Trophoblast cell (in vitro differentiated cells and primary cell): Measurements from ENCODE around the gene CACNA2D3.
A peak's percentile ranks its signal among the peaks of the same experiment; 100 is the strongest.

ENCODE experiments used
- DNase-seq, 2 donors: peaks; one replicate each; pipeline ENCODE4 v3.0.0-alpha.2; 2016
- H2AFZ ChIP-seq: 2 replicates; pipeline ENCODE4 v1.6.1; 2013; ENCODE audit warnings: low read length, moderate library complexity, mild to moderate bottlenecking; ENCODE audit not compliant: insufficient read depth, poor library complexity
- H2AK5ac ChIP-seq: 2 replicates; pipeline ENCODE4 v1.6.1; 2013; ENCODE audit warnings: mild to moderate bottlenecking, low read length
- H2BK120ac ChIP-seq: 2 replicates; pipeline ENCODE4 v1.6.1; 2013; ENCODE audit warnings: low read length, mild to moderate bottlenecking, moderate library complexity; ENCODE audit not compliant: insufficient read depth, poor library complexity
- H2BK12ac ChIP-seq: 2 replicates; pipeline ENCODE4 v1.6.1; 2013; ENCODE audit warnings: mild to moderate bottlenecking, low read length, moderate library complexity
- H2BK5ac ChIP-seq: 2 replicates; pipeline ENCODE4 v1.6.1; 2013; ENCODE audit warnings: low read length, low read depth, moderate library complexity, mild to moderate bottlenecking; ENCODE audit not compliant: poor library complexity
- H3K14ac ChIP-seq: 2 replicates; pipeline ENCODE4 v1.6.1; 2013; ENCODE audit warnings: mild to moderate bottlenecking, low read length
- H3K18ac ChIP-seq: 2 replicates; pipeline ENCODE4 v1.6.1; 2013; ENCODE audit warnings: mild to moderate bottlenecking, low read length
- H3K23ac ChIP-seq: 2 replicates; pipeline ENCODE4 v1.6.1; 2013; ENCODE audit warnings: low read length
- H3K27ac ChIP-seq: 2 replicates; pipeline ENCODE4 v1.5.1; 2013; ENCODE audit warnings: low read depth, mild to moderate bottlenecking, inconsistent platforms, low read length, moderate library complexity
- H3K27me3 ChIP-seq: 2 replicates; pipeline ENCODE4 v1.6.1; 2013; ENCODE audit warnings: inconsistent platforms, mild to moderate bottlenecking, low read length, moderate library complexity; ENCODE audit not compliant: insufficient read depth
- H3K36me3 ChIP-seq, 2 experiments: 1 replicate in 1 of 2; 2 replicates in 1 of 2; pipeline ENCODE4 v1.6.1; 2013; ENCODE audit warnings: low read length in 2 of 2, mild to moderate bottlenecking in 2 of 2, moderate library complexity in 1 of 2; ENCODE audit not compliant: insufficient read depth in 2 of 2, control insufficient read depth in 1 of 2
- H3K4ac ChIP-seq: 2 replicates; pipeline ENCODE4 v1.6.1; 2013; ENCODE audit warnings: low read depth, mild to moderate bottlenecking, low read length, moderate library complexity
- H3K4me1 ChIP-seq, 2 experiments: 1 replicate in 1 of 2; 2 replicates in 1 of 2; pipeline ENCODE4 v1.6.1; 2013; ENCODE audit warnings: low read length in 2 of 2, mild to moderate bottlenecking in 2 of 2, moderate library complexity in 1 of 2; ENCODE audit not compliant: insufficient read depth in 2 of 2, control insufficient read depth in 1 of 2
- H3K4me2 ChIP-seq: 2 replicates; pipeline ENCODE4 v1.6.1; 2013; ENCODE audit warnings: inconsistent platforms, mild to moderate bottlenecking, low read length, moderate library complexity
- H3K4me3 ChIP-seq: 2 replicates; pipeline ENCODE4 v1.5.1; 2013; ENCODE audit warnings: mild to moderate bottlenecking, low read depth, low read length, inconsistent platforms
- H3K79me1 ChIP-seq: one replicate; pipeline ENCODE4 v1.6.1; 2013; ENCODE audit warnings: low read length
- H3K79me2 ChIP-seq: 2 replicates; pipeline ENCODE4 v1.6.1; 2013; ENCODE audit warnings: low read length, mild to moderate bottlenecking; ENCODE audit not compliant: control insufficient read depth, insufficient read depth, poor library complexity
- H3K9ac ChIP-seq: 2 replicates; pipeline ENCODE4 v1.6.1; 2013; ENCODE audit warnings: mild to moderate bottlenecking, low read length
- H3K9me3 ChIP-seq: 2 replicates; pipeline ENCODE4 v1.6.1; 2013; ENCODE audit warnings: low read depth, mild to moderate bottlenecking, control low read depth, inconsistent platforms, low read length; ENCODE audit not compliant: insufficient read depth
- H4K12ac ChIP-seq: 2 replicates; pipeline ENCODE4 v1.6.1; 2013; ENCODE audit warnings: low read depth, mild to moderate bottlenecking, low read length, moderate library complexity
- H4K8ac ChIP-seq: 2 replicates; pipeline ENCODE4 v1.6.1; 2013; ENCODE audit warnings: low read depth, mild to moderate bottlenecking, low read length, moderate library complexity
- H4K91ac ChIP-seq: one replicate; pipeline ENCODE4 v1.6.1; 2013; ENCODE audit warnings: low read depth, mild to moderate bottlenecking, low read length, moderate library complexity
- WGBS: extraction: QIAGEN DNeasy Blood & Tissue Kit; methylation state at CpG from one replicate; pipeline ENCODE4 v1.1.7; 2013; ENCODE audit warnings: missing lambda C conversion rate; ENCODE audit not compliant: insufficient read length, insufficient coverage; ENCODE audit errors: extremely low coverage; 5-methylcytosine and 5-hydroxymethylcytosine counted together

The CACNA2D3 gene

DNA sequence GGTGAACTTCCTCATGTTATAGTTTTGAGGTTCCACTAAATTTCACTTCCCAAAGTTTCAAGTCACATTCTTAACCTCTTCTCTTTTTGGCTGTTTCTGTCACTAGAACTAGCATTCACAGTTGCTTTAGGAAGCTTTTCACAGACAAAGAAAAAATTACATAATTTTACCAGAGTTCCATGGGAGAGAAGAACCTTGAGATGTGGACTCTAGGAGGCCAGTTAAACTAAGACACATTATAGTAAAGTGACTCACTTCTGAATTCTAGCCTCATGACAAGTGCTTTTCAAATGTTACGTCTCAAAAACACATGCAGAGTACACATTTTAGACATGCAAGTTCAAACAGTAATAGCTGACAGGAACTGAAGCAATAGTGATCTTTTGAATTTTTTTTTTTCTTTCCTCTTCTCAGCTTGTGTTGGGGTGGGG is 845.4 kb downstream of the CACNA2D3 start:
- Histone ChIP-seq H3K4me1 (peaks cover 3 to 7% of the 10 kb centered on the region in 2 experiments), H3K27ac (no peak overlapping the region), H3K4ac (no peak overlapping the region), H2BK12ac (no peak overlapping the region), H3K9me3 (no peaks in the 10 kb centered on the region), H3K4me3 (no peak overlapping the region), H3K36me3 (no peaks in the 10 kb centered on the region), H4K12ac (no peak overlapping the region), H2BK5ac (no peak overlapping the region), H4K8ac (no peak overlapping the region), H3K79me2 (no peaks in the 10 kb centered on the region), H3K9ac (no peak overlapping the region), H3K79me1 (peaks cover 8% of the 10 kb centered on the region), H3K23ac (no peak overlapping the region), H3K4me2 (no peak overlapping the region), H3K14ac (no peak overlapping the region), H2AK5ac (no peak overlapping the region), H4K91ac (no peak overlapping the region), H3K18ac (no peak overlapping the region), H2AFZ (no peak overlapping the region), H3K27me3 (no peaks in the 10 kb centered on the region), H2BK120ac (no peak overlapping the region)
- no CpG with 5 or more reads among the region's 1 CpG for WGBS
- peak; percentile 35 to 78 for DNase-seq

GRCh38 chr3:54968546-54969172 is 846.3 kb downstream of the CACNA2D3 start:
- Histone ChIP-seq H3K79me2 (no peaks in the 10 kb centered on the region), H3K9me3 (no peaks in the 10 kb centered on the region), H4K12ac (no peak overlapping the region), H3K27me3 (no peaks in the 10 kb centered on the region), H3K27ac (no peak overlapping the region), H3K23ac (no peak overlapping the region), H2BK12ac (peak overlapping the region; percentile 30), H2AFZ (no peak overlapping the region), H3K4ac (no peak overlapping the region), H3K4me2 (no peak overlapping the region), H2BK120ac (peak overlapping the region; percentile 44), H3K14ac (no peak overlapping the region), H4K91ac (peak overlapping the region; percentile 51), H4K8ac (no peak overlapping the region), H3K36me3 (no peaks in the 10 kb centered on the region), H3K79me1 (peaks cover 8% of the 10 kb centered on the region), H3K18ac (no peak overlapping the region), H3K4me1 (peaks cover 3 to 7% of the 10 kb centered on the region in 2 experiments), H2AK5ac (no peak overlapping the region), H3K9ac (no peak overlapping the region), H3K4me3 (no peak overlapping the region), H2BK5ac (no peak overlapping the region)
- WGBS: no CpG with 5 or more reads among the region's 5 CpGs
- DNase-seq: peak in 1 of 2 donors; percentile 65

DNA sequence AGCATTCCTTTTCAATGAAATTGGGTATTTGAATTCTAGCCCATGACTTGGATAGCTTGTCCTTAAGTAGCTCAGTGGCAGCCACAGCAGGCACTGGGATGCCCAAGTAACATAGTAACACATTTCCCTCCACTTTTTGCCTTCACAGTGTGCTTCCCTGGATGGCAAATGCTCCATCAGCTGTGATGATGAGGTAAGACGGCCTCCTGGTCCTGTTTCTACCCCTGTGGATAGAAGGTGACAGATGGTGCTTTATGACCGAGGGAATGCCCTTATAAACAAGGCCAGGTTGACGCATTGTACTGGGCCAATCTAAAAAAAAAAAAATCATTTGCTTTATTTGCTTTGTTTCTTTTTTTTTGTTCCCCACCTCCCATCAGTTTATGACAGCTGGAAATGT is 847.3 kb downstream of the CACNA2D3 start:
- Histone ChIP-seq H3K4me2 (no peak overlapping the region), H4K12ac (no peak overlapping the region), H2AK5ac (peak overlapping the region; percentile 94), H2BK12ac (peak overlapping the region; percentile 92), H3K9me3 (no peaks in the 10 kb centered on the region), H3K79me1 (peaks cover 7% of the 10 kb centered on the region), H2BK5ac (no peak overlapping the region), H3K4ac (no peak overlapping the region), H3K4me3 (no peak overlapping the region), H4K91ac (peak overlapping the region; percentile 72), H3K27ac (no peak overlapping the region), H3K36me3 (no peaks in the 10 kb centered on the region), H3K9ac (no peak overlapping the region), H3K18ac (peak overlapping the region; percentile 58), H3K4me1 (peaks cover 3 to 9% of the 10 kb centered on the region in 2 experiments), H2AFZ (no peak overlapping the region), H3K27me3 (no peaks in the 10 kb centered on the region), H3K23ac (no peak overlapping the region), H4K8ac (no peak overlapping the region), H3K14ac (peak overlapping the region; percentile 28), H3K79me2 (no peaks in the 10 kb centered on the region), H2BK120ac (peak overlapping the region; percentile 15)
- DNase-seq: no peak
- no CpG with 5 or more reads among the region's 3 CpGs for WGBS

- Histone ChIP-seq H3K9me3 (no peaks in the 10 kb centered on the region), H4K8ac (no peak overlapping the region), H3K27ac (no peak overlapping the region), H2BK12ac (no peak overlapping the region), H4K12ac (no peak overlapping the region), H3K14ac (no peak overlapping the region), H3K4me1 (peaks cover 2 to 3% of the 10 kb centered on the region in 2 experiments), H2BK5ac (no peak overlapping the region), H3K4me2 (no peak overlapping the region), H3K79me2 (no peaks in the 10 kb centered on the region), H3K4me3 (no peak overlapping the region), H3K9ac (no peak overlapping the region), H3K27me3 (no peaks in the 10 kb centered on the region), H3K36me3 (no peaks in the 10 kb centered on the region), H3K79me1 (peaks cover 5% of the 10 kb centered on the region), H2BK120ac (no peak overlapping the region), H2AFZ (no peak overlapping the region), H4K91ac (no peak overlapping the region), H2AK5ac (no peak overlapping the region), H3K4ac (no peak overlapping the region), H3K23ac (no peak overlapping the region), H3K18ac (no peak overlapping the region)
- no peak for DNase-seq
- no CpG with 5 or more reads among the region's 1 CpG for WGBS
These were observed 848.5 kb downstream of the CACNA2D3 start for GRCh38 chr3:54970895-54971294.
